ENCODE data around the gene NDUFS3. TPM values are rescaled to one million over a fixed set of nuclear protein-coding genes. Genes with fewer than 3 reads are reported as not detected.

The NDUFS3 gene
- total RNA-seq, 2 experiments from 2014 or later = 139 to 144 TPM

DNA sequence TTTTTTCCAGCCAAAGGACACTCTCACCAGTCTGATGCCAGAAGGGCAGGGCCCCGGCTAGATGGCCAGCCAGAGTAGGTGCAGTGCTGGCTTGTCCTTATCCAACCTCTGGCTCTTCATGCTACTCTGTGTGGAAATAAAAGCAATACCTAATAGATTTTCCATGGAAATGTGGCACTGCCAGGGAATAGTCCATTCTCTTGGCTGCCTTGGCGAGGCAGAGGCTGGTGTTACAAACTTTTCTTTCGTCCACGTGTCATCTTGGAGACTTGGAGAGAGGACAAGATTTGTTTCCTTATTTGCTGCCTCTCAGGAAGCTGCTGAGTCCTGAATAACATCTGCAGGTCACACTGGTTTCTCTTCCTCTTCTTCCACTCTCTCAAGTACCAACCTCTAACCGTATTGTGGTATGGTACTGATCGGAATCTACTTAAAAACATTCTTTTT lies 32.5 kb downstream of the NDUFS3 start:
- no peaks in the 10 kb centered on the region for H3K9me3 Mint-ChIP-seq
- no peak for TF ChIP-seq CTCF (IDR thresholded peaks at IDR 0.05)
- peaks cover 2% of the 10 kb centered on the region for H3K4me1 ChIP-seq (ENCODE audit: insufficient read depth, low read length)
- no peaks in the 10 kb centered on the region for H3K27me3 ChIP-seq (ENCODE audit: control insufficient read depth in 1 of 2, insufficient read depth in 2 of 2, low read length in 2 of 2)
- H3K4me3 Mint-ChIP-seq = no peak overlapping the region
- H3K27ac Mint-ChIP-seq = no peak overlapping the region
- intact Hi-C loops (cut with DNase I, micrococcal nuclease) = no loop called here
- no peak overlapping the region for H3K4me3 ChIP-seq (ENCODE audit: low read length)
- H3K36me3 Mint-ChIP-seq (ENCODE audit: low read depth) = no peaks in the 10 kb centered on the region
- POLR2A ChIA-PET = no interaction called here
- H3K4me1 Mint-ChIP-seq (ENCODE audit: low read depth) = no peaks in the 10 kb centered on the region
- CTCF ChIA-PET = no interaction called here
- no peaks in the 10 kb centered on the region for H3K36me3 ChIP-seq (ENCODE audit: insufficient read depth, low read length)
- H3K27ac ChIP-seq (ENCODE audit: low read depth in 1 of 2, low read length in 2 of 2) = no peak overlapping the region
- peak in 1 of 14 experiments; percentile 14 for DNase-seq
- no peaks in the 10 kb centered on the region for H3K27me3 Mint-ChIP-seq
- no peak for ATAC-seq (ENCODE audit: poor library complexity)
- H3K9me3 ChIP-seq (ENCODE audit: control insufficient read depth in 1 of 2, insufficient read depth in 1 of 2, low read length in 2 of 2) = no peaks in the 10 kb centered on the region

- H3K27me3 Mint-ChIP-seq = no peaks in the 10 kb centered on the region
- H3K4me3 Mint-ChIP-seq = no peak overlapping the region
- DNase-seq (no peak), ATAC-seq (ENCODE audit: poor library complexity) (no peak)
- Histone ChIP-seq H3K9me3 (ENCODE audit: control insufficient read depth in 1 of 2, insufficient read depth in 1 of 2, low read length in 2 of 2) (no peaks in the 10 kb centered on the region), H3K36me3 (ENCODE audit: insufficient read depth, low read length) (peaks cover 12% of the 10 kb centered on the region), H3K4me3 (ENCODE audit: low read length) (no peak overlapping the region), H3K27me3 (ENCODE audit: control insufficient read depth in 1 of 2, insufficient read depth in 2 of 2, low read length in 2 of 2) (no peaks in the 10 kb centered on the region), H3K4me1 (ENCODE audit: insufficient read depth, low read length) (peaks cover 2% of the 10 kb centered on the region), H3K27ac (ENCODE audit: low read depth in 1 of 2, low read length in 2 of 2) (no peak overlapping the region)
- intact Hi-C loops (cut with DNase I, micrococcal nuclease) = no loop called here
- H3K9me3 Mint-ChIP-seq = no peaks in the 10 kb centered on the region
- H3K36me3 Mint-ChIP-seq (ENCODE audit: low read depth) = peaks cover 16% of the 10 kb centered on the region
- ChIA-PET CTCF (no interaction called here), POLR2A (no interaction called here)
- no peaks in the 10 kb centered on the region for H3K4me1 Mint-ChIP-seq (ENCODE audit: low read depth)
- no peak for TF ChIP-seq CTCF (IDR thresholded peaks at IDR 0.05)
- H3K27ac Mint-ChIP-seq = no peak overlapping the region
Observed at GRCh38 chr11:47615249-47615648, 36.4 kb downstream of the NDUFS3 start.

DNA sequence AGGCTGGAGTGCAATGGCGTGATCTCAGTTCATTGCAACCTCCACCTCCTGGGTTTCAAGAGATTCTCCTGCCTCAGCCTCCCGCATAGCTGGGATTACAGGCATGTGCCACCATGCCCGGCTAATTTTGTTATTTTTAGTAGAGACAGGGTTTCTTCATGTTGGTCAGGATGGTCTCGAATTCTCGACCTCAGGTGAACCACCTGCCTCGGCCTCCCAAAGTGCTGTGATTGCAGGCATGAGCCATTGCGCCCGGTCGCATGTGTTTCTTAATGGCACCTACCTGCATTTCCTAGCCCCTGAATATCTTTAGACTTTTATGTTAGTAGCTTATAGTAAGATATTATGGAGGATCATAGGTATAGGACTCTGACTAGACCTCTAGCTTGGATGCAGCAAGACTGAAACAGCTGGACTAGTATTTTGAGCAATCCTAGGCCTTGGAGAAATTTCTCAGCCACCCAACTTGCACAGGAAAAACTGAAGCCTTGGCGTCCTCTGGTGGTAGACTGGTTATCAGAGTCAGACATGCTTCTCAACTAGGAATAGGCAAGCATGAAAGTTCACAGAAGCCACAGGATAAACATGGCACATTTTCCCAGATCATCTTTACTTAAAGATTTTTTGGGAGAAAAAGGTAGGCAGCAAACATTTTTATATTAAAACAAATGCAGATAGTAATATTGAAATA lies 38.0 kb downstream of the NDUFS3 start:
- Histone ChIP-seq H3K27me3 (ENCODE audit: control insufficient read depth in 1 of 2, insufficient read depth in 2 of 2, low read length in 2 of 2) (no peaks in the 10 kb centered on the region), H3K27ac (ENCODE audit: low read depth in 1 of 2, low read length in 2 of 2) (no peak overlapping the region), H3K4me1 (ENCODE audit: insufficient read depth, low read length) (peaks cover 2% of the 10 kb centered on the region), H3K4me3 (ENCODE audit: low read length) (no peak overlapping the region), H3K36me3 (ENCODE audit: insufficient read depth, low read length) (peaks cover 22% of the 10 kb centered on the region), H3K9me3 (ENCODE audit: control insufficient read depth in 1 of 2, insufficient read depth in 1 of 2, low read length in 2 of 2) (no peaks in the 10 kb centered on the region)
- Mint-ChIP-seq H3K9me3 (no peaks in the 10 kb centered on the region), H3K4me1 (ENCODE audit: low read depth) (no peaks in the 10 kb centered on the region), H3K27me3 (no peaks in the 10 kb centered on the region), H3K4me3 (no peak overlapping the region), H3K36me3 (ENCODE audit: low read depth) (peaks cover 28% of the 10 kb centered on the region), H3K27ac (no peak overlapping the region)
- ATAC-seq (ENCODE audit: poor library complexity) (no peak), DNase-seq (peak in 3 of 14 experiments; percentile 11 to 35 (median 18))
- no peak for TF ChIP-seq CTCF (IDR thresholded peaks at IDR 0.05)
- ChIA-PET POLR2A (no interaction called here), CTCF (no interaction called here)
- intact Hi-C loops (cut with DNase I, micrococcal nuclease) = no loop called here
